Lower lobe of right lung (tissue), 2 donors: ENCODE data around the gene ANTKMT. TPM values are rescaled to one million over a fixed set of nuclear protein-coding genes. Genes with fewer than 3 reads are reported as not detected.
A peak's percentile ranks its signal among the peaks of the same experiment; 100 is the strongest.

Source experiments
- ATAC-seq, 2 donors: fragments of 200-7000 bp; cut with Tn5 transposase; one replicate each; pipeline ENCODE4 v1.9.1; 2020 to 2022; ENCODE audit warnings: mild to moderate bottlenecking in 2 of 2, moderate library complexity in 2 of 2
- DNase-seq: peaks from one replicate; pipeline ENCODE4 v3.0.0-alpha.2; 2020
- H3K27ac ChIP-seq: fragments of 200-600 bp; one replicate; pipeline ENCODE4 v1.8.0; 2022
- H3K27me3 ChIP-seq: fragments of 200-600 bp; one replicate; pipeline ENCODE4 v1.8.0; 2022; ENCODE audit warnings: low read depth
- H3K36me3 ChIP-seq: fragments of 200-600 bp; one replicate; pipeline ENCODE4 v1.8.0; 2022; ENCODE audit warnings: mild to moderate bottlenecking
- H3K4me1 ChIP-seq: fragments of 200-600 bp; one replicate; pipeline ENCODE4 v1.8.0; 2022
- H3K4me3 ChIP-seq: fragments of 200-600 bp; one replicate; pipeline ENCODE4 v1.8.0; 2022; ENCODE audit warnings: mild to moderate bottlenecking
- H3K9me3 ChIP-seq: fragments of 200-600 bp; one replicate; pipeline ENCODE4 v1.8.0; 2022
- CTCF ChIP-seq: fragments of 200-600 bp; IDR thresholded peaks from one replicate; pipeline ENCODE4 v1.8.0; 2022; ENCODE audit warnings: antibody characterized with exemption, mild to moderate bottlenecking
- intact Hi-C: fragments of 100-400 bp; cut with DNase I; formaldehyde crosslinking; loops from one replicate; pipeline ENCODE4 v1.11.0; 2022
- total RNA-seq: library from RNA; stranded (reverse); fragmentation: NEBNext Ultra II Directional; extraction: Animal tissue kit (Norgen Biotek cat#: 25700); gene quantifications from one replicate; pipeline ENCODE4 v1.2.1, GENCODE V29; 2021
- donor health status: DM: no; HTN: yes; CAD: no; lungs with severe emphysema.

The ANTKMT gene
- total RNA-seq, 1 donor from 2014 or later, result 36.5 TPM

- no peak for DNase-seq
- Histone ChIP-seq H3K4me3 (no peak overlapping the region), H3K4me1 (peaks cover 38% of the 10 kb centered on the region), H3K27me3 (peaks cover 10% of the 10 kb centered on the region), H3K9me3 (no peaks in the 10 kb centered on the region), H3K36me3 (no peaks in the 10 kb centered on the region), H3K27ac (no peak overlapping the region)
- ATAC-seq, result no peak
- intact Hi-C loops, result no loop called here
- TF ChIP-seq CTCF, result no peak
Measured at GRCh38 chr16:716768-717325, 4.1 kb upstream of the ANTKMT start.

DNA sequence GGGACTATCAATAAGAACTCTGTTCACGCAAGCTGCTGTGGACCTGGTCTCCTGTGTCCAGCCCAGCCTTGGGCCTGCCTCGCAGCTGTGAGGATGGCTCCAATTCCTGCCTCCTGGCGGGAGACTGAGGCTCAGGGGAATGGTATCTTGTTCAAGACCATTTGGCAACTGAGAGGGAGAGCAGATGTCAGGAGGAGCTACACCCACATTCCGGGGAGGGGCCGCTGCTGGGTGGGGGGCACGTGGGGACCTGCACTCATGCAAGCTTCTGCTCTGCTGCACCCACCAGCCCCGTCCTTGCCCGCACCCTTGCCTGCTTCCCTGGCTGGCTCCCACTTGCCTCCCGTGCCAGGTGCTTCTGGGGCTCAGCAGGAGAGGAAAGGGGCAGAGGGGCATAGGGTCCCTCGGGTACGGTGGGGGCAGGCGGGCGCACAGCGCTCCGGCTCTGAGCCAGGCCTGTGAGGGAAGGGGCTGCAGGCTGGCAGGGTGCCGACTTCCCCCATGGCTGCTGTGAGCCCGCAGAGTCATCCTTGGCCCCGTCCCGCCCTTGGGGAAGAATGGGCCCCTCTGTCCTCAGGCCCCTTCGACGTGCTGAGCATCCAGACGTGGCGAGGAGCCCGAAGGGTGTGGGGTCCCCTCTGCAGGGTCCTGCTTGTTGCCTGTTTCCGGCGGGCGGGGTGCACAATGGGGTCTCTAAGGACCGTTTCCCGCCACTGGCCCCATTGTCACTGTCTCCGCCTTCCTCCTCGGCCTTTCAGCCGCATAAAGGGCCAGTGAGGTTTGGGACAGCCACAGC lies 3.3 kb upstream of the ANTKMT start:
- Histone ChIP-seq H3K27ac (no peak overlapping the region), H3K36me3 (peaks cover 2% of the 10 kb centered on the region), H3K9me3 (no peaks in the 10 kb centered on the region), H3K4me3 (no peak overlapping the region), H3K4me1 (peaks cover 40% of the 10 kb centered on the region), H3K27me3 (peaks cover 5% of the 10 kb centered on the region)
- ATAC-seq (no peak), DNase-seq (no peak)
- no peak for TF ChIP-seq CTCF
- intact Hi-C loops, result no loop called here

GRCh38 chr16:718389-718788 lies 2.6 kb upstream of the ANTKMT start:
- no peak overlapping the region for H3K4me3 ChIP-seq
- peaks cover 5% of the 10 kb centered on the region for H3K36me3 ChIP-seq
- H3K27me3 ChIP-seq, result peaks cover 5% of the 10 kb centered on the region
- ATAC-seq (no peak), DNase-seq (no peak)
- no peak for TF ChIP-seq CTCF
- H3K4me1 ChIP-seq, result peaks cover 40% of the 10 kb centered on the region
- no peak overlapping the region for H3K27ac ChIP-seq
- H3K9me3 ChIP-seq, result no peaks in the 10 kb centered on the region
- intact Hi-C loops, result no loop called here

DNA sequence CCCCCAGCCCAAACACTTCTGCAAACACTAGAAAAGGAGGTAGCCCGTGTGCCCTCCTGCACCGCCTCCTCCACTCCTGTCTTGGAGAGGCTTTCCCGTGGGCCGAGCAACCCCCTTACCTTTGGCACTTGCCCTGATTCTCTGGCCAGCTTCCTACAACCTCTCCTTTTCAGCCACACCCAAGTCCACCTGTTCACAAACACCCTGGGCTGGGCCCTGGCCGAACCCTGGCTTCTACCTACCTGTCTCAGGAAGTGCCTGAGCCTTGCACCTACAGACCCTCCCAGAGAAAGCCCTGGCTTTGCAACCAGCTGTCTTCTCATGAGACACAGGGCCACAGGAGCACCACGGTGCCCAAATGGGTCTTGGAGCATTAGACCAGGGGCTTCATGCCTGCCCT lies 2.0 kb upstream of the ANTKMT start:
- Histone ChIP-seq H3K4me3 (no peak overlapping the region), H3K27me3 (peaks cover 1% of the 10 kb centered on the region), H3K27ac (no peak overlapping the region), H3K4me1 (peaks cover 40% of the 10 kb centered on the region), H3K36me3 (peaks cover 5% of the 10 kb centered on the region), H3K9me3 (no peaks in the 10 kb centered on the region)
- intact Hi-C loops, result no loop called here
- no peak for DNase-seq
- TF ChIP-seq CTCF, result no peak
- no peak for ATAC-seq

GRCh38 chr16:719815-720446 lies 1.0 kb upstream of the ANTKMT start:
- Histone ChIP-seq H3K4me3 (peak overlapping the region; percentile 80), H3K36me3 (peaks cover 5% of the 10 kb centered on the region), H3K27me3 (no peaks in the 10 kb centered on the region), H3K4me1 (peaks cover 34% of the 10 kb centered on the region), H3K9me3 (no peaks in the 10 kb centered on the region), H3K27ac (peak overlapping the region; percentile 89)
- DNase-seq, result no peak
- no peak for ATAC-seq
- intact Hi-C loops, result no loop called here
- no peak for TF ChIP-seq CTCF
